GM12873 (cell line): ENCODE results near the gene DGKI.

Experiments used
- CTCF ChIP-seq: IDR thresholded peaks from 2 replicates; pipeline ENCODE4 v1.5.1; 2012; ENCODE audit warnings: low read depth, mild to moderate bottlenecking, moderate library complexity, low read length, control low read depth; ENCODE audit not compliant: insufficient read depth; ENCODE audit errors: missing control alignments

Gene DGKI

DNA sequence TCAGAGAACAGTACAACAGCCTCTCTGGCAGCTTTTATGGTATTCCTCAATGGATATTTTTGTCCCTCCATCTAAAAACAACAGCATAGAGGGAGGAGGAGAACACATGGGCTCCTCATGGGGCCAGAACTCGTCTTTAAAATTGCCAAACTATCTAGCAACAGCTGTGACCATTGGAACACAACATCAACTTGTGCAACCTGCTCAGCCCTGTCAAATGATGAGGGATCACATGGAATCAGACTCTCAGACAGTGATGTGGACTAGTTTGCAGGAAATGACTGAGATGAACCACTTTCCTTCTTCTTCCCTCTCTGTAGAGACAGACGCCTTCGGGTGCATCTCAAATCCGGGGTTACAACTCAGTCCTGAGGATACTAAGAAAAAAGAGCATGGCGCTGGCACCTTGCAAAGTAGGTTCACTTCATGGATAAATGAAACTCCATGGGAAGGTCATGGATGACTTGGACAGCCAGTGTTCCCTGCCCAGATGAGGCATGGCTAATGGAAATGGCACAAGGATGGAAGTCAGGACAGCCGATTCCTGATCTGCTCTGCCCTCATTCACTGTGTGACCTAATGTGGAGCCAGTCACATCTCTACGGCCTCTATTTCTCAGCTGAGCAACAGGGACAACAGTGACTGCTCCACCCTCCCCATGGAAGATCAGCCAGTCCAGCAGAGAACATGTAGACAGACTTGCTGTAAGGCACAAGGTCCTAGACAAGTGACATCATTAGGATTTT, 24.6 kb upstream of the DGKI start:
- no peak for TF ChIP-seq CTCF

GRCh38 chr7:137870684-137871083, 23.9 kb upstream of the DGKI start:
- no peak for TF ChIP-seq CTCF

- no peak for TF ChIP-seq CTCF
Observed at GRCh38 chr7:137870078-137870477, 23.3 kb upstream of the DGKI start.

DNA sequence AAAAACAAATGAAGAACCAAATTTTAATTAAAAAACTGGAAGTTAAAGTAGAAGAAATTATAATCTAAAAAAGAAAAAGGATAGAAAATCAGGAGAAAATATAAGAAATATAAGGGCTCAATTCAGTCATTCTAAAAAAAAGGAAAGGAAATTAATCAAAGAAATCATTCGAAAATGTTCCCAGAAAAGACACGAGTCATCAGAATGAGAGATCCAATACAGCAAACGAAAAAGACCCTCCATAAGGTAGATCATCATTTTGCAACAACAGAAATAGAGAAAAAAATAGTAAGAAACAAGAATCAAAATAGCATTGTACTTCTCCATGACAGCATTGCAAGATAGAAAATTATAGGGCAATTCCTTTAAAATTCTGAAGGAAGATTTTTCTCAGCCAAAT, 22.5 kb upstream of the DGKI start:
- no peak for TF ChIP-seq CTCF

DNA sequence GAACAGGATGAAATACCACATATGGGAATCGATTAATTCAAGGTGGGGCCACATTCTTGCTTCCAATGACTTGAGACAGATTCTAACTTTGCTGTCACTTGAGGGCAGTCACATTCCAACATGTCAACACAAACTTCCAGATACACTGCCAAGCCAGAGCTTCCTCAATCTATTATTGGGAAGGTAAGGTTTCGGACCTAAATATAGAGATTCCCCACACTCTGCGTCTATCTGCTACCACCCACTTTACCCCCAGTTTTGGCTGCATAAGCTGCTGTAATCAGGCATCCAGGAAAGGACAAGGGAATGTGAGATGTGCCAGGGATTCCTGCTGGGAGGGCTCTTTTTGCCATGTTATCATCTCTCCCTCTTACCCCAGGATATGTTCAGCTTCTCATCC, 20.5 kb upstream of the DGKI start:
- TF ChIP-seq CTCF: no peak

GRCh38 chr7:137865764-137866163, 19.0 kb upstream of the DGKI start:
- TF ChIP-seq CTCF: no peak

DNA sequence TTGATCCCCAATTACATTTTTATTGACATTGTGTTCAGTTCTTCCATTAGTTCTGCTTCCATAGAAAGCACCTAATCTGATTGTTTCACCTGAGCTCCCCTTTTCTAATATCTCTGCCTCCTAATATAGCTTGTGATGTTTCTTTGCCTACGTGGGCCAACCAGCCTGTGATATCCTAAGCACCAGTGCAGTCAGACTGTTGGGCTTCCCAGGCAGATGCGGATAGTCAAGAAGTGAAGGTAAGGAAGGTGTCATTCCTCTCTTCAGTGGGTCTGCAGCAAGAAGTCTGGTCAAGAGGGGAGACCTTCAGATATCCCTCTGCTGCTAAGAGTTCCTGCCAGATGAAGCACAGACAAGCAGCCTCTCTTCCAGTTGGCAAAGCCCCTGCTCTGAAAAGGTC, 16.2 kb upstream of the DGKI start:
- no peak for TF ChIP-seq CTCF
